DMS153 (cell line): ENCODE results near the gene SRSF5.
"Not testable (repeated sequence)": the region's sequence is repeated elsewhere in the genome, so short reads cannot be mapped to it uniquely, and the experiment has no call there.

Experiments
- DNase-seq: peaks from one replicate; lab custom pipeline; 2025; lab: John Stamatoyannopoulos, UW

SRSF5 gene

DNA sequence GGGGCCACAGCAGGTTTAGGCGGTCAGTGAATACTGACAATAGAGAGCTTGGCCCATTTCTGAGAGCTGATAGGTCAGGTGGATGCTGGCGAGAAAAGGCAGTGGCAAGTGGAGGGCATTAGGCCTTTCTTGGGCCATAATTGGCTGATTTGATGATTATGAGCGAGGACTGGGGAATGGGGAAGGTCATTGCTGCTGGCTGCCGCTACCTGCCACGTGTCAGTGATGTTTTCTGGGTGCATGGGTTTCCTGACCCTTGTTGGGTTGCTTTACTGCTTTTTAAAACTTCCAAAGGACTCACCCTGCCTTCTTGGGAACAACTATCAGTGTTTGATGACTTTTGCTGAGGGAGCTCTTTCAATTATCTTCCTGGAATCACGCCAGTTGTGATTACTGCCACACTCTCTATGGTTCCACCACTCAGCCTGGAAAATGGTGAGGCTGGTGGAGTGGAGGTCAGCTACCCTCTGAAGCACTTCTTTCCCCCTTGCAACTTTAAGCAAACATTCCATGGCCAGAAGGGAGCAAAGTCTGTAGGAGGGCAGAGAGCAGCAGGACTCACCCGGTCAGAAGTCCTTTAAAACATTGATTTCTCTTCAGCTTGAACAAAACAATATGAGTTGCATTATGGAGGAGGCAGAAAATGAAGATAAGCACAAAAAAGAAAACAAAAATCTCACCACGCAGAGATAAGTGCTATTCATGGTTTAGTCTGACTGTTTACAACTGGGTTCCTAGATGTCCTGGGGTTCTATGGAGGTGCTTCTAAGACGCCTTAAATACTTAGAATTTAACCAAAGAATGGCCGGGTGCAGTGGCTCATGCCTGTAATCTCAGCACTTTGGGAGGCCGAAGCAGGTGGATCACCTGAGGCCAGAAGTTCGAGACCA, 42.2 kb downstream of the SRSF5 start:
- no peak for DNase-seq

DNA sequence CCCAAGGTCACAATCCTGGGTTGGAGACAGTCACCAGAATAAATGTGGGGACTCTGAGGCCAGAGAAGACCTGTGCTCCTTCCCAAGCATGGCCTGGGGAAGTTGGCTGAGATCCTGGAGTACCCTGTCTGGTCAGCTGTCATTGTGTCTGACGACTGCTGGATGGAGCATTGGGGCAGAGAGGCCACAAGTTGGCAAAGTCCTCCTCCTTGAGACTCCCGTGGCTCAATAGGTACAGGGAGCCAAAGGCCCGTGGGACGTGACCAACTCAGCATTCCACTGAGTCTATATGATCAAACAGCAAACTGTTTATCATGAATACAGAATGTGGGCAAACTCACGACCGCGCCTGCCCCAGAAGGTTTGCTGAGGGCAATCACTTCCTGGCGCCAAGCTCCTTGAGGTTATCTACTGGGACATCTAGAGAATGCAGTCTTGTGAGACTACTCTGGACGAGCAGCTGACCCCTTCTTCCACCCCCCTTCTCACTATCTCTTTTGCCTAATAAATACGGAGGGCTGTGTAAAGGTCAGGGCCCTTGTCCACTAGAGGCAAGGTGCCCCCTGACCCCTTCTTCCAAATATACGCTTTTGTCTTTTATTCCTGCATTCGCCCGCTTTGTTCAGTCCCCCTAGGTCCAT, 44.4 kb downstream of the SRSF5 start:
- no peak for DNase-seq

DNA sequence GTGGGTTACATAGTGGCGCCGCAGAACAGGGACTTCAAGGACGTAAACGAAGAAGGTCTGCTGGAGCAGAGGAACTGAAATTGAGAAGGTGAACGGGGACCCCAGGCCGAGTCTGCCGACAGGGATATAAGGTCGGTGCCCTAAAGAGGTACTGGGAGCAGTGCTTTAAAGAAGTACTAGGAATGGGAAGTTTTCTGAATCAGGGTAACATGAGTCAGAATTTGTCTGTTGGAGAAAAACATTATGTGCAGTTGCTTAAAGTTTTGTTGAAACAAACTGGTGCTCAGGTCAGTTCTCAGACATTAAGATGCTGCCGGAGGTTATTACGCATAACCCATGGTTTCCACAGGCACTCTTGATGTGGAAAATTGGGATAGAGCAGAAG, 44.9 kb downstream of the SRSF5 start:
- no peak for DNase-seq

GRCh38 chr14:69812711-69813110, 45.8 kb downstream of the SRSF5 start:
- DNase-seq: no peak

- not testable (repeated sequence) for DNase-seq
Measured at GRCh38 chr14:69813346-69813745, 46.4 kb downstream of the SRSF5 start.

DNA sequence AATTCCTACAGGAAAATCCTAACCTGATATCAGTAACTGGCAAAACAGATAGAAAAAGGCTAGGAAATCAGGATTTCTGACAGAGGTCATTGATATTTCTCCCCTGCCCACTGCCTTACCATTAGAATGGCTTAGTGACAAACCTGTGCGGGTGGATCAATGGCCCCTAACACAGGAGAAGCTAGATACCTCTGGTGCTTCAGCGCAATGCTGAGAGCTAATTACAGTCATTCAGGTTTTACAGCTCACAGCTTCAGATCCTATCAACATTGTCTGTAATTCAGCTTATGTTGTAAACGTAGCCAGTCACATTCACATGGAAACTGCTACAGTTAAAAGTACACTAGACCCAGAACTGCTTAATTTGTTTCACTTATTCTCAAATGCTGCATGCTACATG, 47.5 kb downstream of the SRSF5 start:
- no peak for DNase-seq

DNA sequence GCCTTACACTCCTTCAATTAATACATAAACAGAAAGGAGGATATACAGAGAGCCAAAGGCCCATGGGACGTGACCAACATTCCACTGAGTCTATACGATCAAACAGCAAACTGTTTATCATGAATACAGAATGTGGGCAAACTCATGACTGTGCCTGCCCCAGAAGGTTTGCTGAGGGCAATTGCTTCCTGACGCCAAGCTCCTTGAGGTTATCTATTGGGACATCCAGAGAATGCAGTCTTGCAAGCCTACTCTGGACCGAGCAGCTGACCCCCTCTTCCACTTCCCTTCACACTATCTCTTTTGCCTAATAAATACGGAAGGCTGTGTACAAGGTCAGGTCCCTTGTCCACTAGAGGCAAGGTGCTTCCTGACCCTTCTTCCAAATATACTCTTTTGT, 48.6 kb downstream of the SRSF5 start:
- DNase-seq: no peak

- DNase-seq: no peak
Measured at GRCh38 chr14:69816216-69816615, 49.3 kb downstream of the SRSF5 start.

DNA sequence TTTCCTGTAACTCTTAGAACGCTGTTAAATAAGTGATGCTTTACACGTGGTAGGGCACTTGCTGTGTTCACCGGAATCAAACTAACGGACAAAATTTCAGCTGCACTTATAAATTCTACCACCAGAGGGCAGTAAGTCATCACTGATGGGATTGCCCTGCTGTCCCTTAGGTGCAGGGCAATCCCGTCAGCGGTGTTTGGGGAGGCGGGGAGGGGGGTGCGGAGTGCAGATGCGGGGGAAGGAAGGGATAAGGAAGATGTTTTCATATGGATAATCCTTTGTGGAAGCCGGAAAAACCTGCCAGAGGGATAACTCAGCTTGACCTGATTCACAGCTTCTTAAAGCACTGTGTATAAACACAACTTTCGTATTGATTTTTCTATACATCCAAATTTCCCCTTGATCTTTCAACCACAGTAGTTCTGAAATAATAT, 51.8 kb downstream of the SRSF5 start:
- DNase-seq: peak; percentile 57

- DNase-seq: no peak
Measured at GRCh38 chr14:69819607-69820006, 52.7 kb downstream of the SRSF5 start.

- no peak for DNase-seq
Measured at GRCh38 chr14:69820991-69821390, 54.0 kb downstream of the SRSF5 start.
